Kidney (tissue), 14 donors: ENCODE results near the gene PGRMC2. TPM values are rescaled to one million over a fixed set of nuclear protein-coding genes. Genes with fewer than 3 reads are reported as not detected.

ENCODE experiments used
- DNase-seq, 5 donors: peaks; one replicate each; pipeline ENCODE4 v3.0.0-alpha.2; 2013 to 2020
- FAIRE-seq: peaks from 2 replicates; lab custom pipeline; 2012; peaks lifted over from hg19 to GRCh38; lab: Jason Lieb, UNC
- H3K27ac ChIP-seq, 2 donors: one replicate each; pipeline ENCODE4 v1.7.0; 2013; ENCODE audit warnings: low read depth in 2 of 2, low read length in 2 of 2, inconsistent platforms in 1 of 2
- H3K27me3 ChIP-seq: one replicate; pipeline ENCODE4 v1.7.1; 2013; ENCODE audit warnings: low read length, inconsistent platforms; ENCODE audit not compliant: control insufficient read depth, insufficient read depth
- H3K36me3 ChIP-seq, 3 donors: one replicate each; pipeline versions ENCODE4 v1.7.0 to v1.7.1; 2013; ENCODE audit warnings: low read length in 3 of 3, control low read depth in 1 of 3, inconsistent platforms in 1 of 3; ENCODE audit not compliant: insufficient read depth in 3 of 3, control insufficient read depth in 2 of 3
- H3K4me1 ChIP-seq, 3 donors: one replicate each; pipeline versions ENCODE4 v1.7.0 to v1.7.1; 2013; ENCODE audit warnings: low read length in 3 of 3, inconsistent platforms in 1 of 3, low read depth in 1 of 3; ENCODE audit not compliant: control insufficient read depth in 2 of 3, insufficient read depth in 2 of 3
- H3K4me3 ChIP-seq, 3 donors: one replicate each; pipeline versions ENCODE4 v1.7.0 to v1.8.1; 2013; ENCODE audit warnings: low read length in 3 of 3, control low read depth in 1 of 3, inconsistent platforms in 1 of 3
- H3K9ac ChIP-seq, 3 donors: one replicate each; pipeline versions ENCODE4 v1.7.0 to v1.7.1; 2013; ENCODE audit warnings: low read length in 3 of 3, control low read depth in 1 of 3, inconsistent platforms in 1 of 3
- H3K9me3 ChIP-seq, 3 donors: one replicate each; pipeline versions ENCODE4 v1.7.0 to v1.7.1; 2013; ENCODE audit warnings: low read length in 3 of 3, control low read depth in 1 of 3, inconsistent platforms in 1 of 3; ENCODE audit not compliant: control insufficient read depth in 2 of 3, insufficient read depth in 1 of 3
- CTCF ChIP-seq: IDR thresholded peaks from 3 replicates; pipeline ENCODE4 v1.5.1; 2012; ENCODE audit warnings: mild to moderate bottlenecking, moderate library complexity, borderline replicate concordance; ENCODE audit not compliant: insufficient read depth; ENCODE audit errors: extremely low read depth
- intact Hi-C: fragments of 100-400 bp; cut with DNase I; formaldehyde crosslinking; loops from one replicate; pipeline ENCODE4 v1.11.1; 2022
- polyA plus RNA-seq: library from polyadenylated mRNA; stranded (reverse); fragments of 350-450 nt; fragmentation: Illumina TruSeq; extraction: RNeasy Lipid Tissue Mini Kit (QIAGEN cat#74804); gene quantifications from one replicate; pipeline ENCODE4 v1.2.3, GENCODE V29; 2014; ENCODE audit warnings: low read depth, low replicate concordance; ENCODE audit not compliant: insufficient read depth
- total RNA-seq: library from RNA; stranded (reverse); fragmentation: NEBNext Ultra II Directional; extraction: Animal tissue kit (Norgen Biotek cat#: 25700); gene quantifications from one replicate; pipeline ENCODE4 v1.2.1, GENCODE V29; 2021
- donor health status: control.
- donor health status: control.
- donor health status: control.
- donor health status: control.
- donor health status: control.
- donor health status: DM: yes; HTN: yes; CAD: no.
- donor health status: Normal renal cell carcinoma (clear cell type).

PGRMC2 gene
- total and polyA plus RNA-seq, 2 donors from 2014 or later: 65.7 to 70.0 TPM

GRCh38 chr4:128310266-128310697, 22.7 kb upstream of the PGRMC2 start:
- no peak overlapping the region for H3K9ac ChIP-seq
- no peak for FAIRE-seq

GRCh38 chr4:128309585-128309984, 22.0 kb upstream of the PGRMC2 start:
- no peak overlapping the region for H3K4me3 ChIP-seq
- no peaks in the 10 kb centered on the region for H3K36me3 ChIP-seq
- no peak for TF ChIP-seq CTCF
- FAIRE-seq: no peak
- H3K9me3 ChIP-seq: no peaks in the 10 kb centered on the region
- no peak for DNase-seq
- peaks cover 0 to 8% (median 3%) of the 10 kb centered on the region in 3 donors for H3K4me1 ChIP-seq
- no peaks in the 10 kb centered on the region for H3K27me3 ChIP-seq
- intact Hi-C loops: no loop called here
- H3K27ac ChIP-seq: no peak overlapping the region
- H3K9ac ChIP-seq: no peak overlapping the region

More at GRCh38 chr4:128310266-128310697, 22.7 kb upstream of the PGRMC2 start:
- Histone ChIP-seq H3K4me1 (peaks cover 0 to 8% (median 3%) of the 10 kb centered on the region in 3 donors), H3K36me3 (no peaks in the 10 kb centered on the region), H3K27ac (no peak overlapping the region), H3K27me3 (no peaks in the 10 kb centered on the region), H3K4me3 (no peak overlapping the region), H3K9me3 (no peaks in the 10 kb centered on the region)
- peak; percentile 32 for TF ChIP-seq CTCF
- peak in 3 of 5 donors; percentile 12 to 55 (median 24) for DNase-seq
- intact Hi-C loops: no loop called here

- DNase-seq: no peak
- H3K4me1 ChIP-seq: peaks cover 0 to 8% (median 3%) of the 10 kb centered on the region in 3 donors
- no peak overlapping the region for H3K27ac ChIP-seq
- intact Hi-C loops: no loop called here
- no peak for TF ChIP-seq CTCF
- H3K9ac ChIP-seq: no peak overlapping the region
- no peaks in the 10 kb centered on the region for H3K36me3 ChIP-seq
- no peaks in the 10 kb centered on the region for H3K9me3 ChIP-seq
- H3K27me3 ChIP-seq: no peaks in the 10 kb centered on the region
- no peak overlapping the region for H3K4me3 ChIP-seq
- FAIRE-seq: no peak
Measured at GRCh38 chr4:128308986-128309385, 21.4 kb upstream of the PGRMC2 start.

- FAIRE-seq (no peak), DNase-seq (no peak)
- H3K27me3 ChIP-seq: no peaks in the 10 kb centered on the region
- no peak overlapping the region for H3K27ac ChIP-seq
- TF ChIP-seq CTCF: no peak
- H3K4me1 ChIP-seq: peaks cover 0 to 8% (median 3%) of the 10 kb centered on the region in 3 donors
- no peak overlapping the region for H3K9ac ChIP-seq
- no peaks in the 10 kb centered on the region for H3K36me3 ChIP-seq
- H3K4me3 ChIP-seq: no peak overlapping the region
- intact Hi-C loops: no loop called here
- no peaks in the 10 kb centered on the region for H3K9me3 ChIP-seq
Measured at GRCh38 chr4:128307123-128307571, 19.5 kb upstream of the PGRMC2 start.
